ENCODE measurements around the gene GGACT.

The GGACT gene

DNA sequence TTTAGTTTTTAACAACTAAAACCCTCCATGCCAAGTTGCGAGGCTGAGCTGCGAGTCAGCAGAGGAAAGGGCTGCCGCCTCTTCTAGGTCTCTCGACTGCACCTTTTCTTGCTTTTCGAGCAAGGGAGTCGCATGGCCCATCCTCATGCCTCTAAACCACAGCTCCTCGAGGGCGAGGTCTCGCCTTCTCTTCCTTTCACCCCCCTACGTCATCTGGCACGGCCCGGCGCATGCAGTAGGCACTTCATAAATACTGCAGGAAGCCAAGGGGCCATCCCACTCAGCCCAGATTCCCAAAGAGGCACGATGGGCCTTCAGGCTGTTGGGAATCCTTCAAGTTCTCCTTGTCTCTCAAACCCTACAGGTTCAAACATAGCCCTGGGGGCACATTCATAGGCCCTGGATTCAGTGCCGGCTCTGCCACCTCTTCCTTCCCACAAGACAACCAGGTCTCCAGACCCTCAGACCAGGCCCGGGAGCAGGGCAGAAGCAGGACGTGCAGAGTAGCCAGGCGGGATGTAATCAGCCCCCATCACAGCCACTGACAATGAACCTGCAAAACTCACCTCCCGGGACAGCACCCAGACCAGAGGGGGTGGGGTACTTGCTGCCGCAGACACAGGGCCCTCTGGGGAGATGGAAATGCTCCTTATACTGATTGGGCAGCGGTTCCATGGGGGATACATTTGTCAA lies 41.7 kb downstream of the GGACT start:
- DNase-seq (ENCODE audit: low read depth): no peak

DNA sequence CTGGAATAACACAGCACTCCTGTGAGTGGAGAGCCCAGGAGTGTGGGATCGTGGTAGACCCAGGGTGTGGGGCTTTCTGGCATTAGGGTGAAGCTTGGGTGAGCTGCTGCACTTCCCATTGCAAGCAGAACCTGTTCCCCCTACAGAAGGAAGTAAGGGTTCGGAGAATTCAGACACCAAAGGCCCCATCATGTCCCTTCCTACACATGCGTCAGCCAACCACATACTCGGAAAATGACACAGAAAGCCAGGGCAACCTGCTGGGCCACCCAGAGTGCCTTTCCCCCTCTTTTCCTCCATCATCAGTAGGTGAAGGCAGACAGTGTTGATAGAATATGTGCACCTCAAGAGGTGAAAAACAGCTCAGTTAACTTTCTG lies 42.9 kb downstream of the GGACT start:
- no peak for DNase-seq (ENCODE audit: low read depth)

DNA sequence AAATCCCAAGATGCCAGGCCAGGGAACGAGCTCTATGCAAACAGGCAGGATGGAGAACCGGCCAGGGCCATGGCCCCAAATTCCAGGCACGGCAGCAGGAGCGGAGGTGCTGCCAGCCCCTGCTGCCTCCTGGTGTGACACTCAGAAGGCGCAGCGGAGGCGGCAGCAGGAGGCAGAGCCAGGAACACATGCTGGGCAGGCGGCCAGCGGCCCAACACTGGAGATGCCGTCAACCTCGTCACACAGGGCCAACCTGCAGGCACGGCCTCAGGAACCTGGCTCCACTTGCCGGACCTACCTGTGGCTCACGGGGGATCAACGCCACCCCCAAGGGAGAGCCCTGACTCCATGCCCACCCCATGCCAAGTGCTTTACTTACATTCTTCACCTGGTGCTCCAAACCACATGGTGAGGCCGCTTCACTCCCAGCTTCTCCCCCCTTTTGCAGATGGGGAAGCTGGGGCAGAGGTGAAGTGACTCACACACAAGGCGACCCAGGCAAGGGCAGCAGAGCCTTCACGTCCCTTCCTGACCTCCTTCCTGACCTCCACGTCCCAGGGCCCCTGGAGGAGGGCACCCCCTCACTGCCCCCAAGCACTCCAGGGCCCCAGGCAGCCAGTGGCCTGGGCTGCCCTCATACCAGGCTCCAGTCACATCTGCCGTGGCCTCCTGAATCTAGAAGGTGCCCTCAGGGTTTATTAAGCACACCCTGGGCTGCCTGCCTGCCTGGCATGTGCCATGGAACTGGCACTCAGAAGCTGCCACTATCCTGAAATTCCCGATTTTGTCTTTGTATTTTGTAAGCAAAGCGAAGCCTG lies 43.5 kb downstream of the GGACT start:
- DNase-seq (ENCODE audit: low read depth): no peak

- no peak for DNase-seq (ENCODE audit: low read depth)
Observed at GRCh38 chr13:100543872-100544602, 44.6 kb downstream of the GGACT start.

DNA sequence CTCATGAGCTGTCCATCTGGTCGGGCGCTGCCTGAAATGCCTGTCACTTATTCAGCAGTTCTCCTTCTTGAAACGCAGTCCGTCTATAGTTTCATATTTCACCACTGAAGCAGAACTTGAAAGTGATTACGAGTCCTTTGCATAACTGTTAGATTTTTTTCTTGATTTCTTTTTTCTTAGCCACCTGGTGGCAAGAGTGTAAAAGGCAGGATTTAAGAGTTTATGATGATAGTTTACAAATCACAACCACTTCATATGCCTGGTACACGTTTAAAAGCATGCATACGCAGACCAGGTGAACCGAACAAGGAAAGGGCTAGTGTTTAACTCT lies 45.8 kb downstream of the GGACT start:
- DNase-seq (ENCODE audit: low read depth): no peak

GRCh38 chr13:100541897-100542825 lies 46.4 kb downstream of the GGACT start:
- no peak for DNase-seq (ENCODE audit: low read depth)

DNA sequence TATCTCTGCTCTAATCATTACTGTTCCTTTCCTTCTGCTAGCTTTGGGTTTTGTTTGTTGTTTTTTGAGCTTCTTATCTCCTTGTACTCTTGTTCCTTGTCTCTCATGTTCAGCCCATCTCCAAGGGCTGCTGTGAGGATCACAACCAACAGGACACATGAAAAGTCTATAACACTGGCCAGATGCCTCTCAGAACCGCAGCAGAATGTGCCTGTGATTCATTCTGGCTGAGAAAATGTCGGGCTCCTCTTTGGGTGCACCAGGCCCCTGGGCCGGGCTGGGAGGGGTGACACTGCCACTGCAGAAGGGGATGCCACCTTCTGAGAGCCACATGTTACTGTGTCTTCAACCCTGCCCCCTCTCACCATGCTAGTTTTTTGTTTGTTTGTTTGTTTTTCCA lies 48.0 kb downstream of the GGACT start:
- DNase-seq (ENCODE audit: low read depth): no peak

GRCh38 chr13:100537951-100538462 lies 50.6 kb downstream of the GGACT start:
- no peak for DNase-seq (ENCODE audit: low read depth)

- DNase-seq (ENCODE audit: low read depth): no peak
Observed at GRCh38 chr13:100537486-100537885, 51.1 kb downstream of the GGACT start.

DNA sequence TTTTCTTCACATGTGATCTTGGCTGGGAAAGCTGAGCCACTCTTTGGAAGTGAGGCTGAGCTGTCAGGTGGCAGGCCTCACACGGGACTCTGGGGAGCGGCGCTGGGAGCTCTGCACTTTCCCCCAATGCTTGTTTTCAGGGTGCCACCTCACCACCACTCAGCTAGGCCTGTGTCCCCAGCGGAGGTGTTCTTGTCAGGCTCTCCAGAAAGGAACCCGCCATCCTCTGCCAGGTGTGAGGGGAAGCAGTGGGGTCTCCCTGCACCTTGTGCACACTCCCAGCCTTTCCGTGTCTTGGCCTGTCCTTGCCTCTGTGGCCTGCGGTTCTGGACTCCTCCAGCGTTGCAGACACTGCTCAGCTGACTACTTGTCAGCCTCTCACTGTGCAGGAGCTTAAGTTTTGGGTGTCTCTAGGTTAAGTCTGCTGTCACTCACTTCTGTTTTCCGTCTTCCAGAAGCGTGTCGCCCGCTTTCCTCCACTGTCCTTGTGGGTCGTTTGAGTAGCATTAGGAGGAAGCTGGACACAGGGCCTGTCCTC lies 51.9 kb downstream of the GGACT start:
- no peak for DNase-seq (ENCODE audit: low read depth)

DNA sequence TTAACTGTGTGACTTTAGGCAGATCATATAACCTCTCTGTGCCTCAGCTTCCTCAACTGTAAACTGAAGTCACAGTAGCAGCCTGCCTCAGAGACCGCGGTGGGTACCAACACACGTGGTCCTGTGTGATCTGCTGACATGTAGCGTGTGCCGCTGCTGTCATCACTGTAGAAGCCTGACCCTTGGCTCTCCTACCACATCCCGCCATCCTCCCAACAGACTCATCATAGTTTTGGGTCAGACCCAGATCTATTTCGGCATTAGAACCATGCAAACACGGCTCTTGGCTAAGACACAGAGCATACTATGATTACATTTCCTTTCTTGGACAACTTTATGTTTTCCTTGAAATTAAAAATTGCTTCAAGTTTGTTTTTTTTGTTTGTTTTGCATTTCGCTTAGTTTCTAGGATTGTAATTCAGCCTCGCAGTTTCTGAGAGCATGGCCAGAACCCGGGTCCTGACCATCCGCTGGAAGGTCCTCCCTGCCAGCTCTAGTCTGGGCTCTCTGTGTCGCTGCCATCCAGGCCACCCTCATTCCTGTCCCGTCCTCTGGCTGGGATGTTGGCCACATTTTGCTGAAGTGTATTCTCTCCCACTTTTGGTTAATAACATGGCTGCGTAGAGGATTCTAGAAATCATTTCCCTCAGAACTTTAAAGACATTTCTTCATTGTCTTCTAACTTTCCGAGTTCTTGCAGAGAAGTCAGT lies 53.0 kb downstream of the GGACT start:
- DNase-seq (ENCODE audit: low read depth): no peak

DNA sequence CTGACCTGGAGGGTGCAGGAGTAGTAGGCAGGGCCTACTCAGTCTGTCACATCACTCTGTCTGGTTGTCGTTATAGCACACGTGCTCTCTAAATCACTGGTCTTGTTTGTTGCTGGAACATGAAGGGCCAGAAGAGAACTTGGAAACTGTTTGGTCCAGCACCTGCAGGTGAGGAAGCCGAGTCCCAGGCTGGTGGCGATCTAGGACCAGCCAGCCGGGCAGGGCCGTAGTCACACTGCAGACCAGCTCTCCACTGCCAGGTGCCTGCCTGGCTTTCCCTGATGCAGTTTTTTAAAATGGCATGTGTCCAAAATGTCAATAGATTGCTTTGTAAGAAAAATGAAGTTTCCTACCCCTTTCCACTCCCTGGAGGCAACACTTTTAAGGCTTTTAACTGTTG lies 53.7 kb downstream of the GGACT start:
- DNase-seq (ENCODE audit: low read depth): no peak

DNA sequence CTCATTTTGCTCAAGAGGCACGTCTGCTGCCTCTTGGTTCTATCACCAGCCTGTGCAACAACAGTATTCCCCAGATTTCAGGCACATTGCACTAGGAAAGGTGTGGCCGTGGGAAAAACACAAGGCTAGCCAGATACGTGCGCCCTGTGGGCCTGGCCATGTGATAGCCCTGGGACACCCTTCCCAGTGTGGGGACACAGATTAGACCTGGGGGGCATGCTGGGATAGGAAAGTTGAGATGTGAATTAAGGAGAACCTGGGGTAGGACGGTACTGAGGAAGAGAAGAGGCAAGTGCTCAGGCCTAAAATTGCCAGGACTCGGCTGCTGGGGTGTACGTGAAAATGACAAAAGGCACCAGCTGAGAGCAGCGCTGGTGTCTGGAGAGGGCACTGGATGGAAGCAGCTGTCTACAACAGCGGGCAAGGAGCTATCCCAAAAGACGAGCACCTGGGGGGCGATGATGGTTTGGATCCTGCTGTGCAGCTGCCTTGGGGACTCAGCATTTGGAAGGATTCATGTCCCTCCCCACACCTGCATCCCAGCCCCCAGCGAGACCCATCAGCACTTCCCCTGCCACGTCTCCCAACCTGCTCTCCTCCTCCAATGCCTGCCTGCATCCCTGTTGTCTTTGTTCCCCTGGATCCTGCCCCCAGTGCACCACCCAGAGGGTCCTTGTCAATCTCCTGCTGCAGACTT lies 54.3 kb downstream of the GGACT start:
- no peak for DNase-seq (ENCODE audit: low read depth)

GRCh38 chr13:100533588-100534041 lies 55.0 kb downstream of the GGACT start:
- no peak for DNase-seq (ENCODE audit: low read depth)

DNA sequence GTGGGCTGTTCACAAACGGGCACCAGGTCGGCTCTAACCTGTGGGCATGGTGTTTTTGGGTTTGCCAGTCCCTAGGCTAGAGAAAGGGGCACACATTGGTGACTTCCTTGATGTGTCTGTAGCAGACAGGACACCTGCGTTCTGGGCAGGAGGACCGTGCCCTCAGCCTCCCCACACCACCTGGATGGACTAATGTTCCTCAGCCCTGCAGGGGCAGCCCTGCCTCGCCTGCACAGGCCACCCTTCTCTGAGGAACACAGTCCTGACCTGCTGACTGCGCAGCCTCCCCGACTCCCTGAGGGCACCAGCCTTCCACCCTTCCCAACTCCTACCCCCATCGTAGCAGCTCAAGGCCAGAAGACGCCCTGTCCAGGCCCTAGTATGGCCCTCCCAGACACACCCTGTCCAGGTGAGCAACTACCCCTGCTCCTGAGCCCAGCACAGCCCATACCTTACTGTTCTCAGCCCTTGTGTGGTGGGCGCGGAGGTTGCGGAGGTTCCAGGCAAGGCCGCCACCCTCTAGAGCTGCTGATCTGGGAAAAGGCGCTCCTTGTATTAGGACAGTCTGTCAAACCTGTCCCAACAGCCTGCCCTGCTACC lies 55.7 kb downstream of the GGACT start:
- no peak for DNase-seq (ENCODE audit: low read depth)

- no peak for DNase-seq (ENCODE audit: low read depth)
Observed at GRCh38 chr13:100532090-100532766, 56.4 kb downstream of the GGACT start.

- no peak for DNase-seq (ENCODE audit: low read depth)
Observed at GRCh38 chr13:100530671-100531213, 57.8 kb downstream of the GGACT start.

DNA sequence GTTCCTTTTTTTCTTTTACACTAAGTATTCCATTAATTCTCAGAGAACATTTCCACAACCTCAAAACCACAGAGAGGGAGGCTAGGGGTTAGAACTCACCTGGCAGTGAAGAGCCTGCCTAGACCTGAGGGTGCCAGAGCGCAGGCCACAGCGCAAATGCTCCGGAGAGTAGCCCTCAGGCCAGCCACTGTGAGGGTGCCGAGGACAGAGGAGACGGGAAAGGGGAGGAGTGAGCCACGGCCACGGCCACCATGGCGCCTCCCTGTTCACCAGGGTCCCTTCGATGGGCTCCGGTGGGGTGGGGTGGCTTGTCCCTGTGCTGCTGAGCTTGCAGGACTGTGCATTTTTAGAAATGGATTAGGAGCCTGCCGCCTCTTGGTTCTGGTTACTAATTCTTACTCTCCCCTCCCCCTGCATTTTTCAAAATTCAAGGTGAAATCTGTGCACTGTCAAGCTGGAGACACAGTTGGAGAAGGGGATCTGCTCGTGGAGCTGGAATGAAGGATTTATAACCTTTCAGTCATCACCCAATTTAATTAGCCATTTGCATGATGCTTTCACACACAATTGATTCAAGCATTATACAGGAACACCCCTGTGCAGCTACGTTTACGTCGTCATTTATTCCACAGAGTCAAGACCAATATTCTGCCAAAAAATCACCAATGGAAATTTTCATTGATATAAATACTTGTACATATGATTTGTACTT lies 58.8 kb downstream of the GGACT start:
- no peak for DNase-seq (ENCODE audit: low read depth)
